ENCODE measurements around the gene NCKAP5.

The NCKAP5 gene

GRCh38 chr2:133040170-133040569 is 528.1 kb downstream of the NCKAP5 start:
- DNase-seq (ENCODE audit: low read depth, low spot score): no peak
- TF ChIP-seq, protein P1, sequence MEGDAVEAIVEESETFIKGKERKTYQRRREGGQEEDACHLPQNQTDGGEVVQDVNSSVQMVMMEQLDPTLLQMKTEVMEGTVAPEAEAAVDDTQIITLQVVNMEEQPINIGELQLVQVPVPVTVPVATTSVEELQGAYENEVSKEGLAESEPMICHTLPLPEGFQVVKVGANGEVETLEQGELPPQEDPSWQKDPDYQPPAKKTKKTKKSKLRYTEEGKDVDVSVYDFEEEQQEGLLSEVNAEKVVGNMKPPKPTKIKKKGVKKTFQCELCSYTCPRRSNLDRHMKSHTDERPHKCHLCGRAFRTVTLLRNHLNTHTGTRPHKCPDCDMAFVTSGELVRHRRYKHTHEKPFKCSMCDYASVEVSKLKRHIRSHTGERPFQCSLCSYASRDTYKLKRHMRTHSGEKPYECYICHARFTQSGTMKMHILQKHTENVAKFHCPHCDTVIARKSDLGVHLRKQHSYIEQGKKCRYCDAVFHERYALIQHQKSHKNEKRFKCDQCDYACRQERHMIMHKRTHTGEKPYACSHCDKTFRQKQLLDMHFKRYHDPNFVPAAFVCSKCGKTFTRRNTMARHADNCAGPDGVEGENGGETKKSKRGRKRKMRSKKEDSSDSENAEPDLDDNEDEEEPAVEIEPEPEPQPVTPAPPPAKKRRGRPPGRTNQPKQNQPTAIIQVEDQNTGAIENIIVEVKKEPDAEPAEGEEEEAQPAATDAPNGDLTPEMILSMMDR (IDR thresholded peaks at IDR 0.05; ENCODE audit: insufficient read depth, low read length, missing control alignments): no peak
- CTCF ChIA-PET: no interaction called here
- POLR2A ChIA-PET: no interaction called here
- H3K4me3 ChIP-seq (ENCODE audit: low read depth, low read length): no peak overlapping the region

DNA sequence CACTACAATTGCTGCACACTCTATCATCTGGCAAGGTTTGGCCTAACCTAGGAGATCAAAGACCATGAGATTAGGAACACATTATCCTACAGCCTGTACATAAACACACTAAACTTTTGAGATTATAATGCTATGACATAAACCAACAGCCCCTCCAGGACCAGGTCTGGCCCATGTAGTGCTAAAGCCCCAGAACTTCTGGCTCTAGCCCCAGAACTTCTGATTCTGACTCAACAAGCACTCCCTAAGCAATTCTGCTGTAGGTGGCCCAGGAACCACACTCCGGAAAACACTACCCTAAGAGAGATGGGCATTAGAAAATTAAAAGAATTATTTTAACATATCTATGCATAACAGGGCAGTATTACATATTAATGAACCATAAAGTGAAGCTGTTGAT is 528.7 kb downstream of the NCKAP5 start:
- no peak for DNase-seq (ENCODE audit: low read depth, low spot score)
- CTCF ChIA-PET: no interaction called here
- no peak overlapping the region for H3K4me3 ChIP-seq (ENCODE audit: low read depth, low read length)
- POLR2A ChIA-PET: no interaction called here
- TF ChIP-seq, protein P1 (IDR thresholded peaks at IDR 0.05; ENCODE audit: insufficient read depth, low read length, missing control alignments): no peak

DNA sequence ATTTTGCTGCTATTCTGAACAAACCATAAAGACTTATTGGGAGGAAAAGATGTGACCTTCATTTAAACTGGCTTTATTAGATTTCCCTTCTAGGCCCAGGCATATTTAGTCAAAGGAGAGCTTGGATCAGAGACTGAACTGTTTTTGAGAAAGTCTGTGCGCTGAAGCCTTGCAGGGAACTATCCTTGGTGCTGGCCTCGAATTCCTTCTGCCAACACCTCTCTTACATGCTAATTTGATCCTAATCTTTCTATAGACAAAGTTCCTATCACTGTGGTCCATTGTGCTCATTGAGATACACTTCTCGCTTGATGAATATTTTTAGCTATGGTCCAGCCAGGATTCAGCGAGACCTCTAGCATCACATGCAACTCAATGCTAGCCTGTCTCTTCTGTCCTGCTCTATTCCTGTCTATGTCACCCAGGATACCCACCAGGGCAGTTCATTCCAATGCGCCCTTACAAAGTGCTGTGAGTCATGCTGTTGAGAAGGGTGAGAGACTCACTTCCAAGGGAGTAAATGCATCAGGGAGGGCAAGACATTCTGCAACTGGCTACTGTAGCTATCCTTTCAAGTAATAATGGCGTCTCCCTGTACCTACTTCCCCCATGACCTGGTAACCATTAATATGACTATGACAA is 541.6 kb downstream of the NCKAP5 start:
- TF ChIP-seq, protein P1 (IDR thresholded peaks at IDR 0.05; ENCODE audit: insufficient read depth, low read length, missing control alignments): no peak
- CTCF ChIA-PET: interaction anchor here (0.8 kb wide), 1 partner anchor 44 kb away, joined by 3 read pairs; no protein-coding TSS in a partner anchor
- POLR2A ChIA-PET: no interaction called here
- no peak for DNase-seq (ENCODE audit: low read depth, low spot score)
- H3K4me3 ChIP-seq (ENCODE audit: low read depth, low read length): no peak overlapping the region

DNA sequence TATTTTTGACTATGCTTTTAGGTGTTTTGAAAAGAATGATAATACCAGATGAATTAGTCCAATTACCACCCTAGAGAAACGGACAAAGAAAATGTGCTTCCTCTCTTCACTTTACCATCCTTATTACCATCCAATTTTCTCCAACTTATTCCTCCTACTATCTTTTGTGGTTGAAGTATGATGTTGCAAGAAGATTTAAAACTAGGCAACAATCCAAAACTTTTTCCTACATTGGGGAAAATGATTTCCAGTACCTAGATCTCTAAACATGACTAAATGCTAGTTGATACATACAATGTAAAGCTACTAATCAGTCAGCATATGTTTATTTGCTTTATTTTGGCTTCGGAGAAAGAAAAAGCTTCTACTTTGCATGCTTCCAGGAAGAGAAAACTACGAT is 543.3 kb downstream of the NCKAP5 start:
- POLR2A ChIA-PET: no interaction called here

GRCh38 chr2:133012847-133013734 is 555.2 kb downstream of the NCKAP5 start:
- no peak for DNase-seq (ENCODE audit: low read depth, low spot score)
- ChIA-PET POLR2A (no interaction called here), CTCF (no interaction called here)
- TF ChIP-seq, protein P1 (IDR thresholded peaks at IDR 0.05; ENCODE audit: insufficient read depth, low read length, missing control alignments): no peak
- no peak overlapping the region for H3K4me3 ChIP-seq (ENCODE audit: low read depth, low read length)

More for the DNA sequence above, 543.3 kb downstream of the NCKAP5 start:
- TF ChIP-seq, protein P1 (IDR thresholded peaks at IDR 0.05; ENCODE audit: insufficient read depth, low read length, missing control alignments): no peak
- no peak overlapping the region for H3K4me3 ChIP-seq (ENCODE audit: low read depth, low read length)
- CTCF ChIA-PET: no interaction called here
- no peak for DNase-seq (ENCODE audit: low read depth, low spot score)

GRCh38 chr2:133004623-133005022 is 563.6 kb downstream of the NCKAP5 start:
- TF ChIP-seq, protein P1 (IDR thresholded peaks at IDR 0.05; ENCODE audit: insufficient read depth, low read length, missing control alignments): no peak
- no peak overlapping the region for H3K4me3 ChIP-seq (ENCODE audit: low read depth, low read length)
- DNase-seq (ENCODE audit: low read depth, low spot score): no peak
- ChIA-PET POLR2A (no interaction called here), CTCF (no interaction called here)

All from AG04449 (cell line).